GM23248 (cell line): ENCODE measurements around the gene CDK14.

Source experiments
- EZH2 ChIP-seq: fragments of 200-600 bp; sonication (generic); IDR thresholded peaks from 2 replicates; pipeline ENCODE4 v1.6.1; 2018; ENCODE audit warnings: antibody characterized with exemption, mild to moderate bottlenecking; ENCODE audit not compliant: insufficient read depth, poor library complexity, severe bottlenecking
- EZH2phosphoT487 ChIP-seq: fragments of 200-600 bp; sonication (generic); IDR thresholded peaks from 2 replicates; pipeline ENCODE4 v1.6.1; 2018; ENCODE audit warnings: antibody characterized with exemption, moderate library complexity, mild to moderate bottlenecking, low read depth; ENCODE audit not compliant: insufficient read depth

DNA sequence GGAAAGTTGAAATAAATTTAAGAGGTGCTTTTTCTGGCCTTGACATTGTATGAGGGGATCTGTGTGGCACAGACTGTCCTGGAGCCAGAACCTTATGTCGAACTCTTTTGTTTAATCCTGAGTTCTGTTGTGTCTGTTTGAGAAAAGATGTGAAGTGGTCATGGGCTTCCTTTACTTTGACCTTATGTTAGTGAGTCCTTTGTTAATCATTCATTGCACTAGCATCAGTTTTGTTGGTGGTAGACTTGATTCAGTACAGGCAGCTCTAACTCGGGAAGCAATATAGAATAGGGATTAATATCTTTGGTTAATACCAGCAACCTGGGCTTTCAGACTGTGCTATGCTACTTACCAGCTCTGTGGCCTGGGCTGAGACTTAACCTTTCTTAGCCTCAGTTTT, 544.2 kb downstream of the CDK14 start:
- TF ChIP-seq EZH2: no peak
- TF ChIP-seq EZH2phosphoT487: no peak
